ENCODE results near the gene NUDT1. TPM values are rescaled to one million over a fixed set of nuclear protein-coding genes. Genes with fewer than 3 reads are reported as not detected.

Gene NUDT1
- polyA plus RNA-seq, 1 donor from 2014 or later, result 52.1 TPM

DNA sequence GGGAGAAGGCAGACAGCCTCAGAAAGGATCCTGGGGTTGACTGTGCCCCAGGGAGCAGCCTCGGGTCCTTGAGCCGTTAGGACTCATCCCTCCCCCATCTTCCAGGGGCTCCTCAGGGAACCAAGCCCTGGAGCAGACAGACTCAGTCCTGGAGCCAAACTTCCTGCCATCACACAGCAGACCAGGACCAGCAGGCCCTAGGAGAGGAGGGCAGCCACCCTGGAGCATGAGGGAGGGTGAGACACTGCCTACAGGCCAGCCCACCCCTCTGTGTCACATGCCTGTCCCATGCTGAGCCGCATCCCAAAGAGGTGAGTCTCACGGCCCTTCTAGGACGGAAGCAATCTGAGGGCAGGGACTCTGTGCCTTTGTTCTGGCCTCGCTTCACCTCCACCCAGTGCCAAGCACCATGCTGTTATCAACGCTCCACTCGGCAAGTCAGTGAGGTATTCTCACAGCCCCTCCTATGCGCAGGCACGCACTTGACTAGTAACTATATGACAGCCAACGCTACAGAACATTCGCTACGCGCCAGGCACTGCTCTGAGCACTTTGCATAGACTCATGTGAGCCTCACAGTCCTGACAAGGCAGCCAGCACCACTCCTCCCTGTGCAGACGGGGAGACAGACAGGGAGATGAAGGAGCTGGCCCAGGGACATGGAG, 28.3 kb upstream of the NUDT1 start:
- Mint-ChIP-seq H3K4me1 (peaks cover 0 to 6% (median 3%) of the 10 kb centered on the region in 3 donors), H3K4me3 (no peak overlapping the region), H3K9me3 (no peaks in the 10 kb centered on the region), H3K27ac (peak overlapping the region in 1 of 3 donors; percentile 54), H3K36me3 (peaks cover 9% of the 10 kb centered on the region), H3K27me3 (no peaks in the 10 kb centered on the region)

GRCh38 chr7:2214636-2215035, 27.4 kb upstream of the NUDT1 start:
- H3K4me3 Mint-ChIP-seq, result no peak overlapping the region
- peaks cover 8% of the 10 kb centered on the region for H3K36me3 Mint-ChIP-seq
- H3K4me1 Mint-ChIP-seq, result peaks cover 0 to 6% (median 3%) of the 10 kb centered on the region in 3 donors
- peak overlapping the region in 1 of 3 donors; percentile 39 for H3K27ac Mint-ChIP-seq
- H3K9me3 Mint-ChIP-seq, result no peaks in the 10 kb centered on the region
- H3K27me3 Mint-ChIP-seq, result no peaks in the 10 kb centered on the region

DNA sequence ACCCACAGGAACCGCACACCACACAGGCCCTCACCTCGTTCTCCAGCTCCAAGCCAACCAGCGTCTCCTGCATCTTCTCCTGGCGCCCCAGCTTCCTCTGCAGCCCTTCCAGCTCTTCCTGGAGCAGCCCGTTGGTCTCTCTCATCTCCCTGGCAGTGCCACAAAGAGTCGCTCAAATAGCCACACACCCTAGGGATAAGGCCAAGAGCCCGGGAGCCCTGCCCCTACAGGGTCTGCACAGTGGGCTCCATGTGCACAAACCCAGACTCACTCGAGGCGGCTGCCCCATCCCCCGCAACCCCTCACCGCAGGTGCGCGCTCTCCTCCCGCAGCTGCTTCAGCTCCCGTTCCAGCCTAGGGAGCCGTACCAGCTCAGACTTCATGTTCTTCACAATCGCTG, 26.2 kb upstream of the NUDT1 start:
- H3K4me3 Mint-ChIP-seq, result no peak overlapping the region
- H3K27me3 Mint-ChIP-seq, result no peaks in the 10 kb centered on the region
- H3K36me3 Mint-ChIP-seq, result peaks cover 8% of the 10 kb centered on the region
- H3K4me1 Mint-ChIP-seq, result peaks cover 0 to 4% (median 0%) of the 10 kb centered on the region in 3 donors
- no peak overlapping the region for H3K27ac Mint-ChIP-seq
- H3K9me3 Mint-ChIP-seq, result no peaks in the 10 kb centered on the region

GRCh38 chr7:2217206-2217605, 24.8 kb upstream of the NUDT1 start:
- Mint-ChIP-seq H3K4me1 (peaks cover 0 to 4% (median 0%) of the 10 kb centered on the region in 3 donors), H3K9me3 (no peaks in the 10 kb centered on the region), H3K27ac (no peak overlapping the region), H3K4me3 (no peak overlapping the region), H3K36me3 (peaks cover 8% of the 10 kb centered on the region), H3K27me3 (no peaks in the 10 kb centered on the region)

GRCh38 chr7:2217716-2218443, 24.1 kb upstream of the NUDT1 start:
- Mint-ChIP-seq H3K27me3 (no peaks in the 10 kb centered on the region), H3K9me3 (no peaks in the 10 kb centered on the region), H3K27ac (no peak overlapping the region), H3K4me1 (no peaks in the 10 kb centered on the region), H3K36me3 (peaks cover 3% of the 10 kb centered on the region), H3K4me3 (no peak overlapping the region)

DNA sequence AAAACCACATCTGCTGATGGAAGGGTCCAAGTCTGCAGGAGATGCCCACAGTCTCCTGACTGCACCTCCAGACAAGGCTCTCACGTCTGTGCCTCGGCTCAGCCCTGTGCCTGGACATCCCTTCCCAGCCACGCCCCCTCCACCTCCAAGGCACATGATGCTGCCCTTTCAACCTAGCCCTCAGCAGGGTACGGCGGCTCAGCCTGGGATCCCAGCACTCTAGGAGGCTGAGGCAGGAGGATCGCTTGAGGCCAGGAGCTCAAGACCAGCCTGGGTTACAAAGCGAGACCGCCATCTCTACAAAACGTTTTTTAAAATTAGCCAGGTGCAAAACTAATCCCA, 23.6 kb upstream of the NUDT1 start:
- Mint-ChIP-seq H3K27ac (no peak overlapping the region), H3K4me3 (no peak overlapping the region), H3K36me3 (peaks cover 3% of the 10 kb centered on the region)

GRCh38 chr7:2219136-2219535, 22.9 kb upstream of the NUDT1 start:
- H3K36me3 Mint-ChIP-seq, result no peaks in the 10 kb centered on the region
- no peaks in the 10 kb centered on the region for H3K9me3 Mint-ChIP-seq
- H3K4me3 Mint-ChIP-seq, result no peak overlapping the region

More for the DNA sequence above, 23.6 kb upstream of the NUDT1 start:
- Mint-ChIP-seq H3K4me1 (no peaks in the 10 kb centered on the region), H3K27me3 (no peaks in the 10 kb centered on the region), H3K9me3 (no peaks in the 10 kb centered on the region)

GRCh38 chr7:2219606-2220005, 22.4 kb upstream of the NUDT1 start:
- H3K4me1 Mint-ChIP-seq, result peaks cover 0 to 1% (median 0%) of the 10 kb centered on the region in 3 donors
- no peaks in the 10 kb centered on the region for H3K27me3 Mint-ChIP-seq
- H3K36me3 Mint-ChIP-seq, result no peaks in the 10 kb centered on the region
- no peak overlapping the region for H3K27ac Mint-ChIP-seq
- no peaks in the 10 kb centered on the region for H3K9me3 Mint-ChIP-seq
- no peak overlapping the region for H3K4me3 Mint-ChIP-seq

More at GRCh38 chr7:2219136-2219535, 22.9 kb upstream of the NUDT1 start:
- Mint-ChIP-seq H3K27me3 (no peaks in the 10 kb centered on the region), H3K27ac (no peak overlapping the region), H3K4me1 (peaks cover 0 to under 1% (median 0%) of the 10 kb centered on the region in 3 donors)

DNA sequence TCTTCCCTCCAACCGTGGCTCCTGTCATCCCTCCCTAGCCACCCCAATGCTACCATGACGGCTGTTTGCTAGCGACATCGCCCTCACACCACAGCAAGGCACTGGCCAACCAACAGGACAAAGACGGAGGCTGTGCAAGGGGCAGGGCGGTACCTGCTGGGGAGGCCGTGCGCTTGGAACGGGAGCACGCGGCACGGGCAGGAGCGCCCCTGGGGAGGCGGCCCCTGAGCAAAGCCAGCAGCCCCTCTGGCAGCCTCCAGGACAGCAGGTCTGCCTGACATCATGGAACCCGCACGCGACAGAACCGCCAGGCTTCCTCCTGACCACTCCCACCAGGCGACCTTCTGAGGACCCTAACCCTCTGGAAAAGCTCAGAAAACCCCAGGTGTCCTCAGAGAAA, 22.0 kb upstream of the NUDT1 start:
- no peaks in the 10 kb centered on the region for H3K9me3 Mint-ChIP-seq
- H3K27ac Mint-ChIP-seq, result no peak overlapping the region
- H3K4me1 Mint-ChIP-seq, result peaks cover 0 to 1% (median 0%) of the 10 kb centered on the region in 3 donors
- H3K27me3 Mint-ChIP-seq, result no peaks in the 10 kb centered on the region
- no peak overlapping the region for H3K4me3 Mint-ChIP-seq
- no peaks in the 10 kb centered on the region for H3K36me3 Mint-ChIP-seq

- Mint-ChIP-seq H3K4me1 (peaks cover 0 to 1% (median 0%) of the 10 kb centered on the region in 3 donors), H3K27ac (peak overlapping the region in 1 of 3 donors; percentile 64), H3K4me3 (no peak overlapping the region), H3K9me3 (no peaks in the 10 kb centered on the region), H3K27me3 (no peaks in the 10 kb centered on the region), H3K36me3 (no peaks in the 10 kb centered on the region)
Observed at GRCh38 chr7:2220506-2220905, 21.5 kb upstream of the NUDT1 start.

DNA sequence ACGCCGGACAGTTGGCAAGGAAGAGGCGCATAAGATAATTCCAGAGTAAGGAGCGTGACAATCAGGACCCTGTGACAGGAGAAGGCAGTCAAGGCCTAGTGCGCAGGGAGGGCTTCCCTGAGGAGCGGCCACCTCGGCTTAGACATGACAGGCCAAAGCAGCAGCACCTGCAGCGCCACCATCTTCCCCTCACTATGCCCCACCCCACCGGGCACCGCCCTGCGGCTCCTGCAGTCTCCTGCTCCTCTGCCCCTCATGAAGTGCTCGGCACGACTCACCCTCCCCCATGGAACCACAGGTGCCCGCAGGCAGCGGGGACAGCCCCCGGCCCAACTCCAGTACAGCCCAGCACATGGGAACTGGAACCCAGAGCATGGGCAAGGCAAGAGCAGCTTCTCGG, 21.1 kb upstream of the NUDT1 start:
- Mint-ChIP-seq H3K36me3 (no peaks in the 10 kb centered on the region), H3K4me1 (peaks cover 0 to 3% (median 0%) of the 10 kb centered on the region in 3 donors), H3K27ac (peak overlapping the region in 1 of 3 donors; percentile 64), H3K9me3 (no peaks in the 10 kb centered on the region), H3K27me3 (no peaks in the 10 kb centered on the region), H3K4me3 (no peak overlapping the region)

DNA sequence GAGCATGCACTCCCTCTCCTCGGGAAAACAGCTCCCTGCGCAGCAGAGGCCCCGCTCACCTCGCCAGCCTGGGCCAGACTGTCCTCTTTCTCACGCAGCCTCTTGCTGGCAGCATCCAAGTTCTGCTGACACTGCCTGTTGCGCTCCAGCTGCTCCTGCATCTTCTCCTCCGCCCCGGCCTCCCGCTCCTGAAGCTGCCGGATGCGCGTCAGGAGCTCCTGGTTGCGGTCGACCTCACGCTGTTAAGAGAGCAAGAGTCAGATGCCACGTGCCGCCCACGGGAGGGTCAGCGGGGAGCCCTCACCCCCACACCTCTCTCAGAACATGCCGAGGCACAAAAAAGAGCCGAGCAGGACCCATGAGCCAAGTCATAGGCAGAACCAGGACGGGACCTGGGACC, 19.5 kb upstream of the NUDT1 start:
- H3K9me3 Mint-ChIP-seq, result no peaks in the 10 kb centered on the region
- H3K4me3 Mint-ChIP-seq, result no peak overlapping the region
- peaks cover 0 to 3% (median 0%) of the 10 kb centered on the region in 3 donors for H3K4me1 Mint-ChIP-seq
- no peak overlapping the region for H3K27ac Mint-ChIP-seq
- H3K36me3 Mint-ChIP-seq, result no peaks in the 10 kb centered on the region
- no peaks in the 10 kb centered on the region for H3K27me3 Mint-ChIP-seq

DNA sequence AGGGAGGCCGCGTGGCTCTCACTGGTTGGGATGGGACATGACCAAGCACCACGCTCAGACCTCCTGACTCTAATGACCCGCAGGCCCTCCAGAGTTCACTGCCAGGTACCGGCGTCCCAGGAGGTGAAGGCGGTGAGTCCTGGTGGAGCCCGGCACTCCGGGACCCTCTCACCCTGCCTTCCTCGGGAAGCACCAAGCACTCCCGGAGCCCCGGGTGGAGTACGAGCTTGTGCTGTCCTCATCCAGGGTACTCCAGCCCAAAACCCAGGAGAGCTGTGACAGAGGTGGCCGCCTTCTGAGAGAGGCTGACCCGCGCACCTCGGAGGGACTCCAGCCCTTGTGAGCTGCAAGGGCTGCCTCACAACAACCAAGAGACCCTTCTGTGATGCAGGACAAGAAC, 18.7 kb upstream of the NUDT1 start:
- Mint-ChIP-seq H3K36me3 (no peaks in the 10 kb centered on the region), H3K4me1 (peaks cover 0 to 3% (median 0%) of the 10 kb centered on the region in 3 donors), H3K27me3 (no peaks in the 10 kb centered on the region), H3K4me3 (no peak overlapping the region), H3K27ac (no peak overlapping the region), H3K9me3 (no peaks in the 10 kb centered on the region)

DNA sequence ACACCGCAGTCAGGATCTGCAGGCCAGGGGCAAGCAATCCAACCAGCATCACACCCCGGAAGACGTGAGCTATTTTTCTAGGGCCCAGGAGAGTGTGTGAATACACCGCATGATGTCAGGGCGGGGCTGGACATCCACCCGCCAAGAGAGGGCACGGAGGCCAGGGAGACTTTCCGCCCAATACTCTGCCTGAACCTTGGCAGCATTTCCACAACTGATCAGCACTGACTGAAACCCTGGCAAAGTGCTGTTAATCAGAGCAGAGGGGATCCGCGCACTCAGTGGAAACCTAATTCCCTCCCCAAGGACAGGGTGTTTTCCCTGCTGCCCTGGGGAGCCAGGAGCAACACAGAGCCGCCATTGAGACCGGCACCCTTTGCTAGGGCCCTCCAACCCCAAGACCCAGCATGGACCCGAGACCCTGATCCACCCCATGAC, 17.5 kb upstream of the NUDT1 start:
- no peaks in the 10 kb centered on the region for H3K27me3 Mint-ChIP-seq
- H3K4me1 Mint-ChIP-seq, result peaks cover 0 to 3% (median under 1%) of the 10 kb centered on the region in 3 donors
- no peaks in the 10 kb centered on the region for H3K9me3 Mint-ChIP-seq
- no peaks in the 10 kb centered on the region for H3K36me3 Mint-ChIP-seq
- H3K4me3 Mint-ChIP-seq, result peak overlapping the region in 1 of 4 donors; percentile 54
- H3K27ac Mint-ChIP-seq, result peak overlapping the region in 1 of 3 donors; percentile 35

DNA sequence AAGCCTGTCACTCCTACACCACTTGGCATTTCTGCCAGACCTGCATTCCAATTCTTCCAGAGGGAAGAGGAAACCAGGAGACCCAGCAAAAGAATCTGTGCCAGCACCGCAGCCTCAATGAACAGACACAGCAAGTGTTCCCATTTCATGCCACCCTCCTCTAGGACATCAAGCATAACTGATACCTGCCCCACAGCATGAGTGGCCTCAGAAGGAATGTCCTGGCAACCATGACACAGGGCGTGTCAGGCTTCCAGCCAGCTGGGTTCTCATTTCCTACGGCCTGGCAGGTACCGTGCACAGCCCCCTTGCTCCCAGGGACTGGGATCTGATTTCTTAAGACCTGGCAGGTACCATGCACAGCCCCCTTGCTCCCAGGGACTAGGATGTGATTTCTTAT, 17.1 kb upstream of the NUDT1 start:
- Mint-ChIP-seq H3K27ac (peak overlapping the region in 1 of 3 donors; percentile 35), H3K36me3 (peaks cover under 1% of the 10 kb centered on the region), H3K27me3 (no peaks in the 10 kb centered on the region), H3K9me3 (no peaks in the 10 kb centered on the region), H3K4me3 (no peak overlapping the region), H3K4me1 (peaks cover 0 to 3% (median 3%) of the 10 kb centered on the region in 3 donors)

DNA sequence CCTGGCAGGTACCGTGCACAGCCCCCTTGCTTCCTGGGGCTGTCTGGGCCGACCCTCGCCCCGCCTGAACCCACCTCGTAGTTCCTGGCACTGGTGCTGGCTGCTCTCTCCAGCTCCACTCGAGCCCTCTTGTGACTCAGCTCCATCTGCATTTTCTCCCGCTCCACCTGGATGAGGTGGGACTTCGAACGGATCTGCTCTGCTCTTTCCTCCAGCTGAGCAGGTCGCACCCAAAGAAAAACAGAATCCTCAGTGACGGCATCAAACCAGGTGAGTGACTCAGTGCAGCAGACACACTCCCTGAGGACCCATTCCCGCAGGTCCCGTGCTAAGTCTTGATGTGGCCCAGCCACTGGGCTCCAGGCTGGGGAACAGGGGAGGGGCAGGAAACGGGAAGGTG, 16.7 kb upstream of the NUDT1 start:
- H3K4me3 Mint-ChIP-seq, result peak overlapping the region in 1 of 4 donors; percentile 28

More for the DNA sequence above, 16.7 kb upstream of the NUDT1 start:
- Mint-ChIP-seq H3K36me3 (peaks cover 2% of the 10 kb centered on the region), H3K27me3 (no peaks in the 10 kb centered on the region), H3K9me3 (no peaks in the 10 kb centered on the region), H3K4me1 (peaks cover 0 to 7% (median 3%) of the 10 kb centered on the region in 3 donors), H3K27ac (no peak overlapping the region)
